Panc1 (cell line): ENCODE measurements around the gene ZNF665. TPM values are rescaled to one million over a fixed set of nuclear protein-coding genes. Genes with fewer than 3 reads are reported as not detected.

Source experiments
- ATAC-seq: fragments of 200-7000 bp; cut with Tn5 transposase; 2 replicates; pipeline ENCODE4 v1.9.1; 2020; ENCODE audit warnings: mild to moderate bottlenecking, moderate library complexity
- Bru-seq: library from RNA; stranded (reverse); fragments of 400-500 nt; gene quantifications from one replicate; lab custom pipeline; 2021; lab: Mats Ljungman, UMichigan
- BruChase-seq, 2 experiments: library from RNA; stranded (reverse); fragments of 400-500 nt; gene quantifications; one replicate each; lab custom pipeline; 2021; lab: Mats Ljungman, UMichigan
- BruUV-seq: library from RNA; stranded (reverse); fragments of 400-500 nt; replicated peaks from 2 replicates; lab custom pipeline; 2021; lab: Mats Ljungman, UMichigan
- CTCF ChIA-PET: fragments of 300-600 bp; sonication (Branson Sonifier 250); formaldehyde crosslinking; loops from one replicate; lab custom pipeline; 2022; ENCODE audit warnings: antibody characterized with exemption; lab: Charles Lee
- POLR2A ChIA-PET: fragments of 300-600 bp; sonication (Branson Sonifier 250); formaldehyde crosslinking; loops from one replicate; lab custom pipeline; 2022; ENCODE audit warnings: antibody characterized with exemption; lab: Charles Lee
- DNase-seq: peaks from one replicate; pipeline ENCODE4 v3.0.0-alpha.2; 2010; ENCODE audit warnings: low read depth, low spot score
- H3K27ac ChIP-seq: 2 replicates; pipeline ENCODE4 v1.5.1; 2011; ENCODE audit warnings: mild to moderate bottlenecking, low read length, inconsistent platforms
- H3K27me3 ChIP-seq: fragments of 200-500 bp; sonication (Bioruptor generic); 2 replicates; pipeline ENCODE4 v1.6.0; 2014; ENCODE audit warnings: low read length, inconsistent platforms; ENCODE audit not compliant: control insufficient read depth, insufficient read depth
- H3K36me3 ChIP-seq: fragments of 200-500 bp; sonication (Bioruptor generic); 2 replicates; pipeline ENCODE4 v1.5.1; 2014; ENCODE audit warnings: inconsistent platforms, mild to moderate bottlenecking, low read length, moderate library complexity; ENCODE audit not compliant: control insufficient read depth, insufficient read depth
- H3K4me1 ChIP-seq: 2 replicates; pipeline ENCODE4 v1.5.1; 2011; ENCODE audit warnings: inconsistent platforms, mild to moderate bottlenecking, low read length, moderate library complexity; ENCODE audit not compliant: control insufficient read depth, insufficient read depth
- H3K4me3 ChIP-seq, 2 experiments: 2 replicates each; pipeline ENCODE4 v1.5.1; 2011 to 2012; ENCODE audit warnings: low read depth in 2 of 2, low read length in 2 of 2, mild to moderate bottlenecking in 2 of 2, inconsistent platforms in 1 of 2, moderate library complexity in 1 of 2
- H3K9me3 ChIP-seq: fragments of 200-500 bp; sonication (Bioruptor generic); 2 replicates; pipeline ENCODE4 v1.5.1; 2014; ENCODE audit warnings: low read depth, mild to moderate bottlenecking, inconsistent platforms, low read length, moderate library complexity; ENCODE audit not compliant: control insufficient read depth, insufficient read depth
- POLR2AphosphoS5 ChIP-seq: IDR thresholded peaks from 2 replicates; pipeline ENCODE4 v1.6.1; 2012; ENCODE audit warnings: mild to moderate bottlenecking, low read depth, low read length, moderate library complexity
- SIN3A ChIP-seq: IDR thresholded peaks from 2 replicates; pipeline ENCODE4 v1.6.1; 2012; ENCODE audit warnings: low read depth, mild to moderate bottlenecking, low read length, moderate library complexity, borderline replicate concordance; ENCODE audit not compliant: insufficient read depth
- TCF7L2 ChIP-seq: IDR thresholded peaks from 2 replicates; pipeline ENCODE4 v1.6.1; 2011; ENCODE audit warnings: mild to moderate bottlenecking, low read depth, low read length, inconsistent platforms
- in situ Hi-C: cut with HindIII; loops from 2 replicates; pipeline ENCODE4 v1.10.0; 2016; ENCODE audit warnings: low sequenced_read_pairs, low pct_unique_long_range_greater_than_20kb
- intact Hi-C: fragments of 100-400 bp; cut with micrococcal nuclease; formaldehyde crosslinking; loops from one replicate; pipeline ENCODE4 v1.10.0; 2022; ENCODE audit not compliant: unreplicated experiment
- long read RNA-seq: library from polyadenylated mRNA; unstranded; transcript quantifications from one replicate; pipeline ENCODE4 v2.0.0, GENCODE V29; 2021; ENCODE audit not compliant: unreplicated experiment
- polyA plus RNA-seq: library from polyadenylated mRNA; unstranded; fragments of >200 nt; gene quantifications from one replicate; pipeline ENCODE4 v1.2.1, GENCODE V29; 2012; ENCODE audit warnings: missing spikeins; ENCODE audit not compliant: insufficient read length
- total RNA-seq: library from RNA; stranded (reverse); gene quantifications from one replicate; pipeline ENCODE4 v1.2.1, GENCODE V29; 2021; ENCODE audit not compliant: unreplicated experiment
- TF ChIP-seq, protein P1 (sequence below): fragments of 450-650 bp; IDR thresholded peaks from 2 replicates; pipeline ENCODE4 v1.5.1; 2017; ENCODE audit warnings: mild to moderate bottlenecking
- TF ChIP-seq, protein P2 (sequence below), 2 experiments: IDR thresholded peaks; 2 replicates each; pipeline ENCODE4 v1.6.1; 2011 to 2012; ENCODE audit warnings: low read depth in 2 of 2, control low read depth in 1 of 2, low read length in 1 of 2, mild to moderate bottlenecking in 1 of 2, moderate library complexity in 1 of 2; ENCODE audit not compliant: insufficient read depth in 1 of 2

The ZNF665 gene
- total RNA-seq: 7.0 TPM
- 3.9 TPM for polyA plus RNA-seq
- percentile 66 among the genes with signal in this experiment for Bru-seq, nascent RNA
- BruChase-seq, experiment 1, labeled RNA remaining after a 2-hour chase: percentile 61 among the genes with signal in this experiment
- BruChase-seq, experiment 2, labeled RNA remaining after a 6-hour chase: percentile 58 among the genes with signal in this experiment
- long read RNA-seq, full-length matches to known transcripts: 1 of 8 reads
- long read RNA-seq, partial matches to known transcripts: 0 of 8 reads
- long read RNA-seq, other reads (novel, unspliced or antisense): 7 of 8 reads

DNA sequence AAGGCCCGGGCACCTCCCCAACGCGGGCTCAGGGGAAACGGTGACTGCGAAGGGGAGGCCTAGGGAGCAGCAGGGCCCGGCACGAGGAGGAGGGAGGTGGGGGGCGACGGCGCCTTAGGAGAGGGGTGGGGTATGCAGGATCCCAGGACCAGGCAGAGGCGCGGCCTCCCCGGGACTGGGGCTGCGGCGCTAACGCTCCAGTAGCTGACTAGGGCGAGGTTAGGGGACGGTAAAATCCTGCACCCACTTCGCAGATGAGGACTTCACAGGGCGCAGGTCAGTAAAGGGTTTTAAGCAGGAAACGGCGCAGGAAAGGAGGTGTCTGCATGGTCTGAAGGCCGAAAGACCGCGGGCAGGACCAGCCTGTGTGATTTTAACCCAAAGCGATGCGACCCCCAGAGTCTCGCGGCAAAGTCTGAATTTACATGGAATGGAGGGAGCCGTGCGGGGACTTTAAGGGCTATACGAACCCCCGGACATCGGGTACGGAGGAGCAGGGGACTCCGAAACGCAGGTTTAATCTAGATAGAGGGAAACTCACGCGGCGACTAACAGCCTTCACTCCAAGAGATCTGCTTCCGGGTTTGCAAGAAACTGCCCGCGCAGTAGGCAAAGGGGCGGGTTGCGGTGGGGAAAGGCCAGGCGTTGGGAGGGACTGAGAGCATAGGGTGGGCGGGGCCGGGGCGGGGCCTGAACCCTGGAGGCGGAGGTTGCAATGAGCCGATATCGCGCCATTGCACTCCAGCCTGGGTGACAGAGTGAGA lies at the start of gene ZNF665:
Gene ZNF665, minus strand, starts transcription at position 588 of the 764 bp plus-strand sequence. CDS start 10,460 bp downstream, outside the sequence.
- intact Hi-C loops (no loop called here), in situ Hi-C loops (no loop called here)
- Histone ChIP-seq H3K27ac (peak within 1 kb of the TSS; percentile 96), H3K4me3 (peak within 1 kb of the TSS; percentile 92 to 96), H3K27me3 (no peaks in the 10 kb centered on the region), H3K4me1 (peaks cover 7% of the 10 kb centered on the region), H3K9me3 (peaks cover 3% of the 10 kb centered on the region; the same call in 1 of the 2 replicates), H3K36me3 (no peaks in the 10 kb centered on the region)
- TF ChIP-seq SIN3A (no peak; the same call in 1 of the 2 replicates), POLR2AphosphoS5 (peak; percentile 98)
- CTCF ChIA-PET: interaction anchor here (0.6 kb wide), 1 partner anchor 552 kb away, joined by 3 read pairs; no protein-coding TSS in a partner anchor
- ATAC-seq (peak; percentile 91), DNase-seq (no peak)
- POLR2A ChIA-PET: interaction anchor here (0.7 kb wide), 1 partner anchor 19 kb away, joined by 3 read pairs; no protein-coding TSS in a partner anchor
- TSS peak; percentile 87 for BruUV-seq

DNA sequence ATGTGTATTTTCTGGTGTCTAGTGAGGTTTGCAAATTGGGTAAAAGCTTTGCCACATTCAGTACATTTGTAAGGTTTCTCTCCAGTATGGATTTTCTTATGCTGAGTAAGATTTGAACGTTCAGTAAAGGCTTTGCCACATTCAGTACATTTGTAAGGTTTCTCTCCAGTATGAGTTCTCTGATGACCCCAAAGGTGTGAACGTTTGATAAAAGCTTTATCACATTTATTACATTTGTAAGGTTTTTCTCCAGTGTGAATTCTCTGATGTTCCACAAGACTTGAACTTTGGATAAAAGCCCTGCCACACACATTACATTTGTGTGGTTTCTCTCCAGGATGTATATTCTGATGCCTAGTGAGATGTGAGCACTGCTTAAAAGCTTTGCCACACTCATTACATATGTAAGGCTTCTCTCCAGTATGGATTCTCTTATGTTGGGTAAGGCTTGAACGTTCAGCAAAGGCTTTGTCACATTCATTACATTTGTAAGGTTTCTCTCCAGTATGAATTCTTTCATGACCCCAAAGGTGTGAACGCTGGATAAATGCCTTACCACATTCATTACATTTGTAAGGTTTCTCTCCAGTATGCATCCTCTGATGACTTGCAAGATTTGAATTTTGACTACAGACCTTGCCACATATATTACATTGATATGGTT lies 44.1 kb upstream of the ZNF665 start:
- TF ChIP-seq TCF7L2 (no peak), POLR2AphosphoS5 (no peak), SIN3A (no peak)
- TF ChIP-seq, protein P1, sequence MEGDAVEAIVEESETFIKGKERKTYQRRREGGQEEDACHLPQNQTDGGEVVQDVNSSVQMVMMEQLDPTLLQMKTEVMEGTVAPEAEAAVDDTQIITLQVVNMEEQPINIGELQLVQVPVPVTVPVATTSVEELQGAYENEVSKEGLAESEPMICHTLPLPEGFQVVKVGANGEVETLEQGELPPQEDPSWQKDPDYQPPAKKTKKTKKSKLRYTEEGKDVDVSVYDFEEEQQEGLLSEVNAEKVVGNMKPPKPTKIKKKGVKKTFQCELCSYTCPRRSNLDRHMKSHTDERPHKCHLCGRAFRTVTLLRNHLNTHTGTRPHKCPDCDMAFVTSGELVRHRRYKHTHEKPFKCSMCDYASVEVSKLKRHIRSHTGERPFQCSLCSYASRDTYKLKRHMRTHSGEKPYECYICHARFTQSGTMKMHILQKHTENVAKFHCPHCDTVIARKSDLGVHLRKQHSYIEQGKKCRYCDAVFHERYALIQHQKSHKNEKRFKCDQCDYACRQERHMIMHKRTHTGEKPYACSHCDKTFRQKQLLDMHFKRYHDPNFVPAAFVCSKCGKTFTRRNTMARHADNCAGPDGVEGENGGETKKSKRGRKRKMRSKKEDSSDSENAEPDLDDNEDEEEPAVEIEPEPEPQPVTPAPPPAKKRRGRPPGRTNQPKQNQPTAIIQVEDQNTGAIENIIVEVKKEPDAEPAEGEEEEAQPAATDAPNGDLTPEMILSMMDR: no peak
- TF ChIP-seq, protein P2, sequence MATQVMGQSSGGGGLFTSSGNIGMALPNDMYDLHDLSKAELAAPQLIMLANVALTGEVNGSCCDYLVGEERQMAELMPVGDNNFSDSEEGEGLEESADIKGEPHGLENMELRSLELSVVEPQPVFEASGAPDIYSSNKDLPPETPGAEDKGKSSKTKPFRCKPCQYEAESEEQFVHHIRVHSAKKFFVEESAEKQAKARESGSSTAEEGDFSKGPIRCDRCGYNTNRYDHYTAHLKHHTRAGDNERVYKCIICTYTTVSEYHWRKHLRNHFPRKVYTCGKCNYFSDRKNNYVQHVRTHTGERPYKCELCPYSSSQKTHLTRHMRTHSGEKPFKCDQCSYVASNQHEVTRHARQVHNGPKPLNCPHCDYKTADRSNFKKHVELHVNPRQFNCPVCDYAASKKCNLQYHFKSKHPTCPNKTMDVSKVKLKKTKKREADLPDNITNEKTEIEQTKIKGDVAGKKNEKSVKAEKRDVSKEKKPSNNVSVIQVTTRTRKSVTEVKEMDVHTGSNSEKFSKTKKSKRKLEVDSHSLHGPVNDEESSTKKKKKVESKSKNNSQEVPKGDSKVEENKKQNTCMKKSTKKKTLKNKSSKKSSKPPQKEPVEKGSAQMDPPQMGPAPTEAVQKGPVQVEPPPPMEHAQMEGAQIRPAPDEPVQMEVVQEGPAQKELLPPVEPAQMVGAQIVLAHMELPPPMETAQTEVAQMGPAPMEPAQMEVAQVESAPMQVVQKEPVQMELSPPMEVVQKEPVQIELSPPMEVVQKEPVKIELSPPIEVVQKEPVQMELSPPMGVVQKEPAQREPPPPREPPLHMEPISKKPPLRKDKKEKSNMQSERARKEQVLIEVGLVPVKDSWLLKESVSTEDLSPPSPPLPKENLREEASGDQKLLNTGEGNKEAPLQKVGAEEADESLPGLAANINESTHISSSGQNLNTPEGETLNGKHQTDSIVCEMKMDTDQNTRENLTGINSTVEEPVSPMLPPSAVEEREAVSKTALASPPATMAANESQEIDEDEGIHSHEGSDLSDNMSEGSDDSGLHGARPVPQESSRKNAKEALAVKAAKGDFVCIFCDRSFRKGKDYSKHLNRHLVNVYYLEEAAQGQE (IDR thresholded peaks at IDR 0.05; ENCODE audit: insufficient read depth in 1 of 2, low read depth in 2 of 2, low read length in 1 of 2): no peak
- in situ Hi-C loops: no loop called here
- intact Hi-C loops: no loop called here
- ChIA-PET CTCF (interaction anchor here (0.6 kb wide), 1 partner anchor 52 kb away, joined by 3 read pairs; no protein-coding TSS in a partner anchor), POLR2A (no interaction called here)
- no peaks in the 10 kb centered on the region for H3K4me1 ChIP-seq
- ATAC-seq: no peak
- H3K36me3 ChIP-seq: no peaks in the 10 kb centered on the region
- DNase-seq: no peak
- no peak overlapping the region for H3K27ac ChIP-seq
- no peak overlapping the region for H3K4me3 ChIP-seq
- H3K27me3 ChIP-seq: no peaks in the 10 kb centered on the region
- BruUV-seq: no TSS peak
- peaks cover 66% of the 10 kb centered on the region for H3K9me3 ChIP-seq
